HepG2 (cell line): ENCODE measurements around the gene SFRP4. TPM values are rescaled to one million over a fixed set of nuclear protein-coding genes. Genes with fewer than 3 reads are reported as not detected.

Experiments used
- AHR ChIP-seq: IDR thresholded peaks from 2 replicates; pipeline ENCODE4 v1.6.1; 2018; ENCODE audit warnings: missing genetic modification reagents, missing compliant biosample characterization
- E2F2 ChIP-seq: sonication (generic); formaldehyde crosslinking; IDR thresholded peaks from 2 replicates; pipeline ENCODE4 v1.4.0; 2020; ENCODE audit warnings: missing genetic modification reagents, borderline replicate concordance
- HNF4A ChIP-seq: sonication (generic); formaldehyde crosslinking; IDR thresholded peaks from 2 replicates; pipeline ENCODE4 v1.4.0; 2020; ENCODE audit warnings: missing genetic modification reagents
- NFE2L1 ChIP-seq: sonication (generic); formaldehyde crosslinking; IDR thresholded peaks from 2 replicates; pipeline ENCODE4 v1.4.0; 2020; ENCODE audit warnings: missing genetic modification reagents, mild to moderate bottlenecking, borderline replicate concordance
- NFKB2 ChIP-seq: sonication (generic); formaldehyde crosslinking; IDR thresholded peaks from 2 replicates; pipeline ENCODE4 v1.4.0; 2020; ENCODE audit warnings: missing genetic modification reagents, borderline replicate concordance
- RERE ChIP-seq: IDR thresholded peaks from 2 replicates; pipeline ENCODE4 v1.6.1; 2016; ENCODE audit warnings: low read depth, missing genetic modification reagents, missing compliant biosample characterization
- RNF219 ChIP-seq: sonication (generic); formaldehyde crosslinking; IDR thresholded peaks from 2 replicates; pipeline ENCODE4 v1.5.0; 2020; ENCODE audit warnings: mild to moderate bottlenecking, missing genetic modification reagents
- SP4 ChIP-seq: sonication (generic); formaldehyde crosslinking; IDR thresholded peaks from 2 replicates; pipeline ENCODE4 v1.8.1; 2023; ENCODE audit warnings: mild to moderate bottlenecking, missing genetic modification reagents
- SRSF9 ChIP-seq: fragments of 200-400 bp; formaldehyde crosslinking; IDR thresholded peaks from 2 replicates; pipeline ENCODE4 v1.6.1; 2018; ENCODE audit warnings: borderline replicate concordance, mild to moderate bottlenecking, low read depth, low read length; ENCODE audit not compliant: insufficient read depth, poor library complexity, severe bottlenecking
- ZFP36L1 ChIP-seq: sonication (generic); formaldehyde crosslinking; IDR thresholded peaks from 2 replicates; pipeline ENCODE4 v1.8.0; 2022; ENCODE audit warnings: mild to moderate bottlenecking, missing genetic modification reagents, moderate library complexity
- ZFP37 ChIP-seq: sonication (generic); formaldehyde crosslinking; IDR thresholded peaks from 2 replicates; pipeline ENCODE4 v1.4.0; 2020; ENCODE audit warnings: missing genetic modification reagents, borderline replicate concordance
- ZNF674 ChIP-seq: sonication (generic); formaldehyde crosslinking; IDR thresholded peaks from 2 replicates; pipeline ENCODE4 v1.5.0; 2020; ENCODE audit warnings: low read depth, mild to moderate bottlenecking, missing genetic modification reagents
- ZNF768 ChIP-seq: sonication (generic); formaldehyde crosslinking; IDR thresholded peaks from 2 replicates; pipeline ENCODE4 v1.4.0; 2020; ENCODE audit warnings: missing genetic modification reagents
- polyA plus RNA-seq, 8 experiments: library from polyadenylated mRNA; depleted of rRNA in 3 of 8; stranded (reverse) in 7 of 8; unstranded in 1 of 8; fragments of >200 nt; fragmentation: Illumina TruSeq in 4 of 8; extraction: Trizol in 4 of 8; gene quantifications; 2 replicates each; pipeline versions ENCODE4 v1.2.1 to v1.2.3, GENCODE V29; 2011 to 2016; ENCODE audit warnings: low read depth in 4 of 8, missing spikeins in 1 of 8, mixed read lengths in 1 of 8; ENCODE audit not compliant: insufficient read depth in 1 of 8
- total RNA-seq, 5 experiments: library from RNA; depleted of rRNA; stranded (reverse); fragments of >200 nt; fragmentation: Illumina TruSeq; extraction: Trizol; gene quantifications; 2 replicates each; pipeline ENCODE4 v1.2.3, GENCODE V29; 2016; ENCODE audit warnings: low read depth in 1 of 5
- TF ChIP-seq, protein P1 (sequence below): IDR thresholded peaks from 2 replicates; pipeline ENCODE4 v1.6.1; 2018; ENCODE audit warnings: missing genetic modification reagents
- TF ChIP-seq, protein P2 (sequence below): sonication (generic); formaldehyde crosslinking; IDR thresholded peaks from 2 replicates; pipeline ENCODE4 v1.4.0; 2020; ENCODE audit warnings: low read depth, mild to moderate bottlenecking, missing genetic modification reagents
- TF ChIP-seq, protein P3 (sequence below): IDR thresholded peaks from 2 replicates; pipeline ENCODE4 v1.6.1; 2016; ENCODE audit warnings: missing genetic modification reagents, missing compliant biosample characterization

Gene SFRP4
- total and polyA plus RNA-seq, 2 of the 13 experiments (the other 11 are each of a cell fraction or from before 2014, with no cell fraction given) = 0.96 to 1.8 TPM

DNA sequence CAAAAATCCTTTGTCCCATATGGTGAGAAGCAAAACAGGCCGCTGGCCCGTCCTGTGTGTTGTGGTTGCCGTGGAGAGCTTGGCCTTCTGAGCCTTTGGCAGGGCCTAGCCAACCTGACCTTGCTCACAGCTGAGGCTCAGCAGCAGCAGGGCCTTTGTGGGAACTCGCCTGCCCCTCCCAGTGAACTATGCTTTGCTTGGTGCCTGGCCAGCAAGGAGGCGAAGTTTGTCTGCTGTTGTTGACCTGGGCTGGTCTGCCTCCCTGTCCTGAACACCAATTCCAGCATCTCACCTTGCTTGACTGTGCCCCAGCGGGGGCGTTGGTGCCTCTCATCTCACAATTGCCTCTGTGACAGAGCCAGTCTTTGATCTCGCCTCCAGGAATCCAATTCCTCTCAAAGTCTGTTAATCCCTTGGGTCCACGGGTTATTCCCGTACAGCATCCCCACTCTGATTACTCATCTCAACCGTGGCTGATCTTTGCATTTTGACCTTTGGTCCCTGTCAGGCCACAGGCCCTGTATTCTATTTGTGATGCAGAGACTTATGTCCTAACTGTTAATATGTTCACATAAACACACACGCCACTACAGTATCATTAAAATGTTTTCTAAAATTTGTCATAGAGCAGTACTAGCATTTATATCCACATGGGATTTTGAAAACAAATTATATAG lies 26.5 kb upstream of the SFRP4 start (continued):
- TF ChIP-seq NFKB2 (CRISPR knock-in tag) (peak; percentile 60; the same call in 1 of the 2 replicates), ZFP37 (CRISPR knock-in tag) (no peak), E2F2 (CRISPR knock-in tag) (no peak), ZFP36L1 (peak; percentile 79; the same call in 1 of the 2 replicates), RNF219 (0 out of 2 replicates have a peak, but pooled peaks have one; percentile 59), SP4 (peak; percentile 78; the same call in 1 of the 2 replicates), RERE (CRISPR knock-in tag) (peak; percentile 93), SRSF9 (no peak), ZNF674 (CRISPR knock-in tag) (0 out of 2 replicates have a peak, but pooled peaks have one; percentile 33), ZNF768 (CRISPR knock-in tag) (peak; percentile 77; the same call in 1 of the 2 replicates), HNF4A (CRISPR knock-in tag) (peak; percentile 100), AHR (peak; percentile 84), NFE2L1 (CRISPR knock-in tag) (no peak)
- TF ChIP-seq, protein P1, sequence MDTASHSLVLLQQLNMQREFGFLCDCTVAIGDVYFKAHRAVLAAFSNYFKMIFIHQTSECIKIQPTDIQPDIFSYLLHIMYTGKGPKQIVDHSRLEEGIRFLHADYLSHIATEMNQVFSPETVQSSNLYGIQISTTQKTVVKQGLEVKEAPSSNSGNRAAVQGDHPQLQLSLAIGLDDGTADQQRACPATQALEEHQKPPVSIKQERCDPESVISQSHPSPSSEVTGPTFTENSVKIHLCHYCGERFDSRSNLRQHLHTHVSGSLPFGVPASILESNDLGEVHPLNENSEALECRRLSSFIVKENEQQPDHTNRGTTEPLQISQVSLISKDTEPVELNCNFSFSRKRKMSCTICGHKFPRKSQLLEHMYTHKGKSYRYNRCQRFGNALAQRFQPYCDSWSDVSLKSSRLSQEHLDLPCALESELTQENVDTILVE (CRISPR knock-in tag) = peak; percentile 95
- TF ChIP-seq, protein P2, sequence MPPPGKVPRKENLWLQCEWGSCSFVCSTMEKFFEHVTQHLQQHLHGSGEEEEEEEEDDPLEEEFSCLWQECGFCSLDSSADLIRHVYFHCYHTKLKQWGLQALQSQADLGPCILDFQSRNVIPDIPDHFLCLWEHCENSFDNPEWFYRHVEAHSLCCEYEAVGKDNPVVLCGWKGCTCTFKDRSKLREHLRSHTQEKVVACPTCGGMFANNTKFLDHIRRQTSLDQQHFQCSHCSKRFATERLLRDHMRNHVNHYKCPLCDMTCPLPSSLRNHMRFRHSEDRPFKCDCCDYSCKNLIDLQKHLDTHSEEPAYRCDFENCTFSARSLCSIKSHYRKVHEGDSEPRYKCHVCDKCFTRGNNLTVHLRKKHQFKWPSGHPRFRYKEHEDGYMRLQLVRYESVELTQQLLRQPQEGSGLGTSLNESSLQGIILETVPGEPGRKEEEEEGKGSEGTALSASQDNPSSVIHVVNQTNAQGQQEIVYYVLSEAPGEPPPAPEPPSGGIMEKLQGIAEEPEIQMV (CRISPR knock-in tag) = peak; percentile 69; the same call in 1 of the 2 replicates
- TF ChIP-seq, protein P3, sequence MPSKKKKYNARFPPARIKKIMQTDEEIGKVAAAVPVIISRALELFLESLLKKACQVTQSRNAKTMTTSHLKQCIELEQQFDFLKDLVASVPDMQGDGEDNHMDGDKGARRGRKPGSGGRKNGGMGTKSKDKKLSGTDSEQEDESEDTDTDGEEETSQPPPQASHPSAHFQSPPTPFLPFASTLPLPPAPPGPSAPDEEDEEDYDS (CRISPR knock-in tag) = peak; percentile 75; the same call in 1 of the 2 replicates
